CD4-positive, alpha-beta T cell (primary cell): ENCODE data around the gene DHX9. TPM values are rescaled to one million over a fixed set of nuclear protein-coding genes. Genes with fewer than 3 reads are reported as not detected.

Experiments used
- ATAC-seq: fragments of 200-7000 bp; cut with Tn5 transposase; one replicate; pipeline ENCODE4 v1.10.0; 2022; ENCODE audit warnings: mild to moderate bottlenecking; ENCODE audit not compliant: poor library complexity
- CTCF ChIA-PET: fragments of 350-600 bp; sonication (Branson Sonifier 250); formaldehyde crosslinking; loops from one replicate; lab custom pipeline; 2021; ENCODE audit warnings: antibody characterized with exemption, inconsistent platforms; lab: Charles Lee
- POLR2A ChIA-PET: fragments of 350-600 bp; sonication (Branson Sonifier 250); formaldehyde crosslinking; loops from one replicate; lab custom pipeline; 2021; ENCODE audit warnings: antibody characterized with exemption, inconsistent platforms; lab: Charles Lee
- DNase-seq, 14 experiments: peaks; one replicate each; pipeline ENCODE4 v3.0.0-alpha.2; 2013 to 2020; ENCODE audit warnings: mixed read lengths in 2 of 14
- H3K27ac ChIP-seq, 2 donors: one replicate each; pipeline versions ENCODE4 v1.5.1 to v1.7.0; 2013; ENCODE audit warnings: low read length in 2 of 2, low read depth in 1 of 2, mild to moderate bottlenecking in 1 of 2
- H3K27me3 ChIP-seq, 2 experiments: 1 replicate in 1 of 2; 2 replicates in 1 of 2; pipeline versions ENCODE4 v1.6.1 to v1.7.0; 2013; ENCODE audit warnings: low read length in 2 of 2, control low read depth in 1 of 2, mild to moderate bottlenecking in 1 of 2, moderate library complexity in 1 of 2; ENCODE audit not compliant: insufficient read depth in 2 of 2, control insufficient read depth in 1 of 2
- H3K36me3 ChIP-seq: one replicate; pipeline ENCODE4 v1.6.1; 2013; ENCODE audit warnings: low read length, control low read depth; ENCODE audit not compliant: insufficient read depth
- H3K4me1 ChIP-seq: one replicate; pipeline ENCODE4 v1.6.1; 2013; ENCODE audit warnings: low read length, control low read depth; ENCODE audit not compliant: insufficient read depth
- H3K4me3 ChIP-seq: one replicate; pipeline ENCODE4 v1.5.1; 2013; ENCODE audit warnings: mild to moderate bottlenecking, low read length, moderate library complexity
- H3K9me3 ChIP-seq, 2 experiments: 1 replicate in 1 of 2; 2 replicates in 1 of 2; pipeline versions ENCODE4 v1.6.1 to v1.7.0; 2013; ENCODE audit warnings: low read length in 2 of 2, mild to moderate bottlenecking in 2 of 2, control low read depth in 1 of 2, moderate library complexity in 1 of 2; ENCODE audit not compliant: control insufficient read depth in 1 of 2, insufficient read depth in 1 of 2
- H3K27ac Mint-ChIP-seq: one replicate; pipeline ENCODE4 v1.8.0; 2020; ENCODE audit warnings: mixed read lengths
- H3K27me3 Mint-ChIP-seq: one replicate; pipeline ENCODE4 v1.8.0; 2021; ENCODE audit warnings: mixed read lengths
- H3K36me3 Mint-ChIP-seq: one replicate; pipeline ENCODE4 v1.8.0; 2021; ENCODE audit warnings: low read depth, mixed read lengths
- H3K4me1 Mint-ChIP-seq: one replicate; pipeline ENCODE4 v1.8.0; 2021; ENCODE audit warnings: low read depth, mixed read lengths
- H3K4me3 Mint-ChIP-seq: one replicate; pipeline ENCODE4 v1.8.0; 2020; ENCODE audit warnings: mild to moderate bottlenecking, mixed read lengths
- H3K9me3 Mint-ChIP-seq: one replicate; pipeline ENCODE4 v1.8.0; 2020; ENCODE audit warnings: mixed read lengths
- intact Hi-C, 2 experiments: fragments of 100-400 bp; cut with DNase I in 1 of 2; cut with micrococcal nuclease in 1 of 2; formaldehyde crosslinking; loops; one replicate each; pipeline versions ENCODE4 v1.15.1 to v1.9.0; 2023 to 2025; cut with DNase I, micrococcal nuclease
- total RNA-seq, 174 experiments: library from RNA in 2 of 174; stranded (reverse) in 2 of 174; gene quantifications; one replicate each; pipeline ENCODE4 v1.2.3 and lab custom pipeline; 2021 to 2026
- TF ChIP-seq, protein P1 (sequence below): fragments of 200-600 bp; IDR thresholded peaks from one replicate; pipeline ENCODE4 v1.8.0; 2022; ENCODE audit warnings: antibody characterized with exemption, mild to moderate bottlenecking

DHX9 gene
- total RNA-seq, 2 experiments from 2014 or later = 338 to 353 TPM

DNA sequence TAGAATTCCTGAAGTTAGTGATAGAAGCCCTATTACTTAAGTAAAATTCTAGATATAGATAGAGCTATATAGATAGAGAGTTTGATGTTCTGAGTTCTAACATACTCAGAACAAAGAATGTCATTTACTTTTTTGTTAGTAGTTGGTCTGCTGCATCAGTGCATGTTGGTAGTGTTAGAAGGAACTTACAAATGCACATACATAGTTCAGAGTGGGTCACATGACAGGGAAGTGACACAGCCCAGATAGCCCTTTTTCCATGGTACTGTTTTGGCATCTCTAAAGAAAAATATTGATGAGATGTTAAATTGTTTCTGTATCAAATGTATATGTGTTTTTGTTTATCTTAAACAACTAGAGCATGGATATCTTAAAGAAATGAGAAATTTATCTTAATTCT, 45.7 kb downstream of the DHX9 start:
- Mint-ChIP-seq H3K4me3 (no peak overlapping the region), H3K27me3 (no peaks in the 10 kb centered on the region), H3K36me3 (peaks cover 98% of the 10 kb centered on the region), H3K4me1 (peaks cover 25% of the 10 kb centered on the region), H3K27ac (no peak overlapping the region), H3K9me3 (no peaks in the 10 kb centered on the region)
- no peak overlapping the region for H3K27ac ChIP-seq
- H3K27me3 ChIP-seq = no peaks in the 10 kb centered on the region
- TF ChIP-seq, protein P1, sequence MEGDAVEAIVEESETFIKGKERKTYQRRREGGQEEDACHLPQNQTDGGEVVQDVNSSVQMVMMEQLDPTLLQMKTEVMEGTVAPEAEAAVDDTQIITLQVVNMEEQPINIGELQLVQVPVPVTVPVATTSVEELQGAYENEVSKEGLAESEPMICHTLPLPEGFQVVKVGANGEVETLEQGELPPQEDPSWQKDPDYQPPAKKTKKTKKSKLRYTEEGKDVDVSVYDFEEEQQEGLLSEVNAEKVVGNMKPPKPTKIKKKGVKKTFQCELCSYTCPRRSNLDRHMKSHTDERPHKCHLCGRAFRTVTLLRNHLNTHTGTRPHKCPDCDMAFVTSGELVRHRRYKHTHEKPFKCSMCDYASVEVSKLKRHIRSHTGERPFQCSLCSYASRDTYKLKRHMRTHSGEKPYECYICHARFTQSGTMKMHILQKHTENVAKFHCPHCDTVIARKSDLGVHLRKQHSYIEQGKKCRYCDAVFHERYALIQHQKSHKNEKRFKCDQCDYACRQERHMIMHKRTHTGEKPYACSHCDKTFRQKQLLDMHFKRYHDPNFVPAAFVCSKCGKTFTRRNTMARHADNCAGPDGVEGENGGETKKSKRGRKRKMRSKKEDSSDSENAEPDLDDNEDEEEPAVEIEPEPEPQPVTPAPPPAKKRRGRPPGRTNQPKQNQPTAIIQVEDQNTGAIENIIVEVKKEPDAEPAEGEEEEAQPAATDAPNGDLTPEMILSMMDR = no peak
- intact Hi-C loops = loop anchor here in 1 of 2 experiments (5.0 kb wide), 1 partner anchor 43 kb away; no protein-coding TSS in a partner anchor
- POLR2A ChIA-PET = no interaction called here
- H3K36me3 ChIP-seq = peaks cover 89% of the 10 kb centered on the region
- no peak for ATAC-seq
- H3K4me3 ChIP-seq = no peak overlapping the region
- CTCF ChIA-PET = no interaction called here
- H3K4me1 ChIP-seq = peaks cover 3% of the 10 kb centered on the region
- no peak for DNase-seq
- H3K9me3 ChIP-seq = no peaks in the 10 kb centered on the region

- Mint-ChIP-seq H3K27me3 (no peaks in the 10 kb centered on the region), H3K9me3 (no peaks in the 10 kb centered on the region), H3K27ac (no peak overlapping the region), H3K4me1 (peaks cover 32% of the 10 kb centered on the region), H3K4me3 (no peak overlapping the region), H3K36me3 (peaks cover 96% of the 10 kb centered on the region)
- ChIA-PET POLR2A (no interaction called here), CTCF (no interaction called here)
- Histone ChIP-seq H3K36me3 (peaks cover 82% of the 10 kb centered on the region), H3K4me3 (no peak overlapping the region), H3K9me3 (no peaks in the 10 kb centered on the region), H3K4me1 (peaks cover 6% of the 10 kb centered on the region), H3K27me3 (no peaks in the 10 kb centered on the region), H3K27ac (no peak overlapping the region)
- TF ChIP-seq, protein P1 = no peak
- intact Hi-C loops = loop anchor here in 1 of 2 experiments (5.0 kb wide), 1 partner anchor 43 kb away; no protein-coding TSS in a partner anchor
- ATAC-seq (no peak), DNase-seq (no peak)
Observed at GRCh38 chr1:182885591-182885990, 46.4 kb downstream of the DHX9 start.

DNA sequence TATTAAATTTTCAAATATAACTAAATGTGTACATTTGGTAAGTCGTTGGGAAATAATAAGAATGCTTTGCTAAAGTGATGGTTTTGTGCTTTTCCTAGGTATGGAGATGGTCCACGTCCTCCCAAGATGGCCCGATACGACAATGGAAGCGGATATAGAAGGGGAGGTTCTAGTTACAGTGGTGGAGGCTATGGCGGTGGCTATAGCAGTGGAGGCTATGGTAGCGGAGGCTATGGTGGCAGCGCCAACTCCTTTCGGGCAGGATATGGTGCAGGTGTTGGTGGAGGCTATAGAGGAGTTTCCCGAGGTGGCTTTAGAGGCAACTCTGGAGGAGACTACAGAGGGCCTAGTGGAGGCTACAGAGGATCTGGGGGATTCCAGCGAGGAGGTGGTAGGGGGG, 47.8 kb downstream of the DHX9 start:
- Mint-ChIP-seq H3K27me3 (no peaks in the 10 kb centered on the region), H3K4me3 (no peak overlapping the region), H3K36me3 (peaks cover 83% of the 10 kb centered on the region), H3K27ac (peak overlapping the region; percentile 9), H3K9me3 (peaks cover 2% of the 10 kb centered on the region), H3K4me1 (peaks cover 34% of the 10 kb centered on the region)
- Histone ChIP-seq H3K27me3 (no peaks in the 10 kb centered on the region), H3K27ac (no peak overlapping the region), H3K36me3 (peaks cover 68% of the 10 kb centered on the region), H3K9me3 (no peaks in the 10 kb centered on the region), H3K4me3 (no peak overlapping the region), H3K4me1 (peaks cover 6% of the 10 kb centered on the region)
- ATAC-seq = no peak
- ChIA-PET CTCF (no interaction called here), POLR2A (no interaction called here)
- intact Hi-C loops = loop anchor here in 1 of 2 experiments (5.0 kb wide), 1 partner anchor 45 kb away; no protein-coding TSS in a partner anchor
- DNase-seq = no peak
- TF ChIP-seq, protein P1 = no peak
